ENCODE measurements around the gene FBLN1. TPM values are rescaled to one million over a fixed set of nuclear protein-coding genes. Genes with fewer than 3 reads are reported as not detected.

The FBLN1 gene
- polyA plus RNA-seq, 1 of the 3 experiments (the other 2 are of a cell fraction), result 147 TPM

GRCh38 chr22:45582955-45583320 lies 80.3 kb downstream of the FBLN1 start:
- POLR2A ChIA-PET, result no interaction called here
- H3K27me3 ChIP-seq (ENCODE audit: insufficient read depth), result no peaks in the 10 kb centered on the region
- H4K20me1 ChIP-seq (ENCODE audit: insufficient read depth), result no peaks in the 10 kb centered on the region
- H3K79me2 ChIP-seq (ENCODE audit: insufficient read depth), result no peaks in the 10 kb centered on the region
- TF ChIP-seq MXI1 (IDR thresholded peaks at IDR 0.05; ENCODE audit: low read depth, low read length) (no peak), NRF1 (IDR thresholded peaks at IDR 0.05; ENCODE audit: low read depth, low read length) (no peak), MAX (IDR thresholded peaks at IDR 0.05; ENCODE audit: low read depth) (no peak), USF1 (IDR thresholded peaks at IDR 0.05; ENCODE audit: borderline replicate concordance, low read depth) (no peak), GATA2 (CRISPR knock-in tag; IDR thresholded peaks at IDR 0.05) (no peak), FOSL2 (IDR thresholded peaks at IDR 0.05; ENCODE audit: borderline replicate concordance, low read depth) (no peak), ZBTB33 (IDR thresholded peaks at IDR 0.05; ENCODE audit: borderline replicate concordance, low read depth) (no peak), RAD21 (IDR thresholded peaks at IDR 0.05; ENCODE audit: low read length) (no peak), FOXJ3 (CRISPR knock-in tag; IDR thresholded peaks at IDR 0.05) (no peak), RXRA (IDR thresholded peaks at IDR 0.05; ENCODE audit: borderline replicate concordance, low read depth) (no peak), CTCF (IDR thresholded peaks at IDR 0.05) (no peak), NFIC (IDR thresholded peaks at IDR 0.05; ENCODE audit: borderline replicate concordance) (no peak), EP300 (IDR thresholded peaks at IDR 0.05; ENCODE audit: borderline replicate concordance in 1 of 2, low read depth in 1 of 2, low read length in 1 of 2) (no peak), FOXM1 (IDR thresholded peaks at IDR 0.05; ENCODE audit: low read depth) (no peak), CHD2 (IDR thresholded peaks at IDR 0.05; ENCODE audit: low read length, partially characterized antibody) (no peak)
- H3K4me3 ChIP-seq (ENCODE audit: low read depth in 2 of 2, low read length in 1 of 2), result no peak overlapping the region
- H3K27ac ChIP-seq (ENCODE audit: low read depth in 2 of 2, low read length in 1 of 2), result no peak overlapping the region
- 100% methylated on average over 2 of the region's 6 CpGs for WGBS (ENCODE audit: low lambda C conversion rate)
- H3K4me1 ChIP-seq (ENCODE audit: control insufficient read depth in 1 of 2, insufficient read depth in 2 of 2, low read depth in 1 of 2, low read length in 1 of 2), result no peaks in the 10 kb centered on the region
- H2AFZ ChIP-seq (ENCODE audit: low read depth), result no peak overlapping the region
- no peak overlapping the region for H3K9ac ChIP-seq
- CTCF ChIA-PET, result interaction anchor here (0.9 to 3.6 kb wide), 4 partner anchors 9 to 280 kb away, joined by 3 to 9 read pairs (median 4); no protein-coding TSS in a partner anchor
- H3K9me2 ChIP-seq, result no peaks in the 10 kb centered on the region
- H3K36me3 ChIP-seq (replicated peaks in 1 of 2; ENCODE audit: control insufficient read depth in 1 of 2, insufficient read depth in 2 of 2, low read length in 1 of 2), result peaks cover 0 to 5% of the 10 kb centered on the region in 2 experiments
- no peak overlapping the region for H3K4me2 ChIP-seq
- H3K9me3 ChIP-seq, result no peaks in the 10 kb centered on the region
- DNase-seq, result no peak
- peaks cover 2% of the 10 kb centered on the region for H3F3A ChIP-seq (replicated peaks; ENCODE audit: insufficient read depth)
